Mesenchymal stem cell (in vitro differentiated cells and primary cell): ENCODE data around the gene INPP5A.
"Not testable (repeated sequence)": the region's sequence is repeated elsewhere in the genome, so short reads cannot be mapped to it uniquely, and the experiment has no call there.

Source experiments
- DNase-seq: peaks from one replicate; pipeline ENCODE4 v3.0.0-alpha.2; 2013
- H2AFZ ChIP-seq: one replicate; pipeline ENCODE4 v1.6.1; 2013; ENCODE audit warnings: low read depth, mild to moderate bottlenecking, control low read depth, inconsistent platforms, low read length, moderate library complexity
- H2AK5ac ChIP-seq: 2 replicates; pipeline ENCODE4 v1.6.1; 2013; ENCODE audit warnings: low read length, moderate library complexity, mild to moderate bottlenecking, inconsistent platforms; ENCODE audit not compliant: severe bottlenecking
- H2BK120ac ChIP-seq: one replicate; pipeline ENCODE4 v1.6.1; 2013; ENCODE audit warnings: low read depth, mild to moderate bottlenecking, inconsistent platforms, low read length, moderate library complexity
- H2BK12ac ChIP-seq, 2 experiments: one replicate each; pipeline ENCODE4 v1.6.1; 2013; ENCODE audit warnings: inconsistent platforms in 2 of 2, low read length in 2 of 2, mild to moderate bottlenecking in 2 of 2, moderate library complexity in 2 of 2, control low read depth in 1 of 2
- H2BK15ac ChIP-seq: one replicate; pipeline ENCODE4 v1.6.1; 2013; ENCODE audit warnings: mild to moderate bottlenecking, low read depth, inconsistent platforms; ENCODE audit not compliant: poor library complexity, severe bottlenecking
- H2BK5ac ChIP-seq: 2 replicates; pipeline ENCODE4 v1.6.1; 2013; ENCODE audit warnings: low read depth, mild to moderate bottlenecking, low read length, control low read depth, inconsistent platforms; ENCODE audit not compliant: poor library complexity, severe bottlenecking
- H3K14ac ChIP-seq, 2 experiments: one replicate each; pipeline ENCODE4 v1.6.1; 2013; ENCODE audit warnings: inconsistent platforms in 2 of 2, low read length in 2 of 2, control low read depth in 1 of 2, mild to moderate bottlenecking in 1 of 2, moderate library complexity in 1 of 2
- H3K18ac ChIP-seq, 2 experiments: one replicate each; pipeline ENCODE4 v1.6.1; 2013; ENCODE audit warnings: inconsistent platforms in 2 of 2, low read length in 2 of 2, control low read depth in 1 of 2, low read depth in 1 of 2, mild to moderate bottlenecking in 1 of 2
- H3K23ac ChIP-seq, 2 experiments: one replicate each; pipeline ENCODE4 v1.6.1; 2013; ENCODE audit warnings: inconsistent platforms in 2 of 2, low read length in 2 of 2, mild to moderate bottlenecking in 2 of 2, moderate library complexity in 2 of 2, control low read depth in 1 of 2
- H3K27ac ChIP-seq: 2 replicates; pipeline ENCODE4 v1.5.1; 2013; ENCODE audit warnings: mild to moderate bottlenecking, moderate library complexity, low read length, control low read depth, inconsistent platforms; ENCODE audit not compliant: poor library complexity, severe bottlenecking
- H3K27me3 ChIP-seq, 2 experiments: 2 replicates each; pipeline versions ENCODE4 v1.6.1 to v1.7.0; 2013; ENCODE audit warnings: low read length in 2 of 2, mild to moderate bottlenecking in 2 of 2, moderate library complexity in 2 of 2, control low read depth in 1 of 2, inconsistent platforms in 1 of 2; ENCODE audit not compliant: control insufficient read depth in 1 of 2, insufficient read depth in 1 of 2
- H3K36me3 ChIP-seq, 2 experiments: 2 replicates each; pipeline versions ENCODE4 v1.6.1 to v1.7.0; 2013; ENCODE audit warnings: low read length in 2 of 2, control low read depth in 1 of 2, inconsistent platforms in 1 of 2, low read depth in 1 of 2, mild to moderate bottlenecking in 1 of 2; ENCODE audit not compliant: insufficient read depth in 2 of 2, control insufficient read depth in 1 of 2
- H3K4ac ChIP-seq, 2 experiments: one replicate each; pipeline ENCODE4 v1.6.1; 2013; ENCODE audit warnings: inconsistent platforms in 2 of 2, low read length in 2 of 2, mild to moderate bottlenecking in 2 of 2, moderate library complexity in 2 of 2, control low read depth in 1 of 2, low read depth in 1 of 2
- H3K4me1 ChIP-seq: 2 replicates; pipeline ENCODE4 v1.6.1; 2013; ENCODE audit warnings: low read depth, low read length, control low read depth; ENCODE audit not compliant: control insufficient read depth, insufficient read depth
- H3K4me2 ChIP-seq: 2 replicates; pipeline ENCODE4 v1.6.1; 2013; ENCODE audit warnings: low read length, mild to moderate bottlenecking, inconsistent platforms; ENCODE audit not compliant: poor library complexity, severe bottlenecking
- H3K4me3 ChIP-seq, 2 experiments: 2 replicates each; pipeline versions ENCODE4 v1.5.1 to v1.7.0; 2013; ENCODE audit warnings: low read length in 2 of 2, mild to moderate bottlenecking in 2 of 2, control low read depth in 1 of 2, low read depth in 1 of 2; ENCODE audit not compliant: insufficient read depth in 1 of 2
- H3K79me1 ChIP-seq: replicated peaks from 2 replicates; pipeline ENCODE4 v1.6.1; 2013; ENCODE audit warnings: mild to moderate bottlenecking, control low read depth, low read length, inconsistent platforms; ENCODE audit not compliant: poor library complexity, severe bottlenecking
- H3K9ac ChIP-seq: 2 replicates; pipeline ENCODE4 v1.7.0; 2013; ENCODE audit warnings: mild to moderate bottlenecking, low read length, moderate library complexity
- H3K9me3 ChIP-seq: 2 replicates; pipeline ENCODE4 v1.7.0; 2013; ENCODE audit warnings: mild to moderate bottlenecking, low read length; ENCODE audit not compliant: control insufficient read depth
- H4K8ac ChIP-seq: one replicate; pipeline ENCODE4 v1.6.1; 2013; ENCODE audit warnings: inconsistent platforms, mild to moderate bottlenecking, low read length, moderate library complexity
- H4K91ac ChIP-seq: one replicate; pipeline ENCODE4 v1.6.1; 2013; ENCODE audit warnings: mild to moderate bottlenecking, low read length, inconsistent platforms
- WGBS: methylation state at CpG from one replicate; pipeline ENCODE4 v1.1.7; 2013; ENCODE audit warnings: mixed read lengths; 5-methylcytosine and 5-hydroxymethylcytosine counted together

INPP5A gene

GRCh38 chr10:132702601-132703418 is 165.2 kb downstream of the INPP5A start:
- peaks cover 18% of the 10 kb centered on the region for H3K9me3 ChIP-seq
- H3K4ac ChIP-seq: no peak overlapping the region
- H4K91ac ChIP-seq: no peak overlapping the region
- H3K27ac ChIP-seq: no peak overlapping the region
- no peak overlapping the region for H3K9ac ChIP-seq
- no peak overlapping the region for H2AFZ ChIP-seq
- 96% methylated on average over 37 of the region's 37 CpGs for WGBS
- H2BK120ac ChIP-seq: no peak overlapping the region
- no peak overlapping the region for H3K18ac ChIP-seq
- H2AK5ac ChIP-seq: no peak overlapping the region
- no peak overlapping the region for H3K23ac ChIP-seq
- H3K27me3 ChIP-seq: no peaks in the 10 kb centered on the region
- no peak overlapping the region for H3K4me3 ChIP-seq
- no peak overlapping the region for H3K14ac ChIP-seq
- H3K4me1 ChIP-seq: peaks cover 38% of the 10 kb centered on the region
- H3K4me2 ChIP-seq: no peak overlapping the region
- H2BK12ac ChIP-seq: no peak overlapping the region
- DNase-seq: no peak
- H2BK15ac ChIP-seq: no peak overlapping the region
- H4K8ac ChIP-seq: peak overlapping the region; percentile 7
- H3K36me3 ChIP-seq: peaks cover 8 to 74% of the 10 kb centered on the region in 2 experiments
- H3K79me1 ChIP-seq: peaks cover 46% of the 10 kb centered on the region
- no peak overlapping the region for H2BK5ac ChIP-seq

GRCh38 chr10:132703419-132704007 is 165.9 kb downstream of the INPP5A start:
- Histone ChIP-seq H2AFZ (no peak overlapping the region), H2BK15ac (no peak overlapping the region), H4K91ac (no peak overlapping the region), H3K9ac (no peak overlapping the region), H2BK120ac (no peak overlapping the region), H3K4ac (no peak overlapping the region), H4K8ac (no peak overlapping the region), H3K27ac (no peak overlapping the region), H3K27me3 (no peaks in the 10 kb centered on the region), H2BK12ac (no peak overlapping the region), H3K4me1 (peaks cover 36% of the 10 kb centered on the region), H3K36me3 (peaks cover 12 to 73% of the 10 kb centered on the region in 2 experiments), H3K4me2 (no peak overlapping the region), H3K79me1 (peaks cover 46% of the 10 kb centered on the region), H2AK5ac (no peak overlapping the region), H3K18ac (no peak overlapping the region), H3K23ac (peak overlapping the region in 1 of 2 experiments; percentile 28), H3K14ac (no peak overlapping the region), H3K4me3 (no peak overlapping the region), H2BK5ac (no peak overlapping the region), H3K9me3 (peaks cover 18% of the 10 kb centered on the region)
- WGBS: 98% methylated on average over 24 of the region's 24 CpGs
- no peak for DNase-seq

- no peak overlapping the region for H2AFZ ChIP-seq
- no peak overlapping the region for H3K9ac ChIP-seq
- H3K14ac ChIP-seq: no peak overlapping the region
- H3K4me2 ChIP-seq: no peak overlapping the region
- H3K9me3 ChIP-seq: peaks cover 18% of the 10 kb centered on the region
- H2BK5ac ChIP-seq: no peak overlapping the region
- no peak overlapping the region for H2BK15ac ChIP-seq
- peaks cover 44% of the 10 kb centered on the region for H3K79me1 ChIP-seq
- H3K18ac ChIP-seq: no peak overlapping the region
- H3K36me3 ChIP-seq: peaks cover 12 to 69% of the 10 kb centered on the region in 2 experiments
- no peak for DNase-seq
- peaks cover 35% of the 10 kb centered on the region for H3K4me1 ChIP-seq
- peak overlapping the region; percentile 4 for H4K91ac ChIP-seq
- WGBS: 96% methylated on average over 29 of the region's 29 CpGs
- H2AK5ac ChIP-seq: no peak overlapping the region
- no peaks in the 10 kb centered on the region for H3K27me3 ChIP-seq
- no peak overlapping the region for H3K27ac ChIP-seq
- no peak overlapping the region for H3K23ac ChIP-seq
- H3K4ac ChIP-seq: no peak overlapping the region
- H4K8ac ChIP-seq: no peak overlapping the region
- H2BK120ac ChIP-seq: no peak overlapping the region
- H2BK12ac ChIP-seq: no peak overlapping the region
- H3K4me3 ChIP-seq: no peak overlapping the region
Observed at GRCh38 chr10:132704008-132704814, 166.6 kb downstream of the INPP5A start.

- not testable (repeated sequence) for H3K4me3 ChIP-seq, H3K23ac ChIP-seq, H2BK15ac ChIP-seq, H3K27ac ChIP-seq, DNase-seq, H4K8ac ChIP-seq, H2BK12ac ChIP-seq, H3K18ac ChIP-seq, H2BK5ac ChIP-seq, H3K4ac ChIP-seq, H3K9ac ChIP-seq, H2BK120ac ChIP-seq, H3K14ac ChIP-seq, H3K4me2 ChIP-seq, H4K91ac ChIP-seq, H2AFZ ChIP-seq, H3K27me3 ChIP-seq, H2AK5ac ChIP-seq
- H3K36me3 ChIP-seq: peaks cover 12 to 68% of the 10 kb centered on the region in 2 experiments
- H3K79me1 ChIP-seq: peaks cover 39% of the 10 kb centered on the region
- 96% methylated on average over 7 of the region's 9 CpGs for WGBS
- peaks cover 31% of the 10 kb centered on the region for H3K4me1 ChIP-seq
- peaks cover 18% of the 10 kb centered on the region for H3K9me3 ChIP-seq
Observed at GRCh38 chr10:132704815-132705064, 167.2 kb downstream of the INPP5A start.
